Activated CD8-positive, alpha-beta memory T cell treated with anti-CD3 and anti-CD28 coated beads, Interleukin-2, amount 50 U/mL, for 48 hours (primary cell): Measurements from ENCODE around the gene PDXDC1.
"Not testable (repeated sequence)": the region's sequence is repeated elsewhere in the genome, so short reads cannot be mapped to it uniquely, and the experiment has no call there.

Experiments
- DNase-seq: peaks from one replicate; pipeline ENCODE4 v3.0.0-alpha.2; 2020

PDXDC1 gene

GRCh38 chr16:14974656-14975417 is at the start of gene PDXDC1:
TSS of gene PDXDC1 (plus strand) at chr16:14975026. CDS start at chr16:14975200, 174 bp downstream.
- peak; percentile 97 for DNase-seq

- DNase-seq: peak; percentile 57
Measured at GRCh38 chr16:14928064-14928714, 46.6 kb upstream of the PDXDC1 start.

GRCh38 chr16:14929176-14929575 is 45.6 kb upstream of the PDXDC1 start:
- DNase-seq: peak; percentile 15

- not testable (repeated sequence) for DNase-seq
Measured at GRCh38 chr16:14930246-14930645, 44.6 kb upstream of the PDXDC1 start.

GRCh38 chr16:14930971-14931370 is 43.9 kb upstream of the PDXDC1 start:
- peak; percentile 26 for DNase-seq

- peak; percentile 35 for DNase-seq
Measured at GRCh38 chr16:14932581-14933375, 42.0 kb upstream of the PDXDC1 start.

GRCh38 chr16:14937143-14937542 is 37.7 kb upstream of the PDXDC1 start, which contains the start of gene NPIPA1:
TSS of gene NPIPA1 (plus strand) at chr16:14937443. CDS start at chr16:14937443, 0 bp downstream.
- DNase-seq: not testable (repeated sequence)

- peak; percentile 28 for DNase-seq
Measured at GRCh38 chr16:14937994-14938393, 36.8 kb upstream of the PDXDC1 start.

- DNase-seq: not testable (repeated sequence)
Measured at GRCh38 chr16:14942686-14943085, 32.1 kb upstream of the PDXDC1 start.

GRCh38 chr16:14955546-14956231 is 19.1 kb upstream of the PDXDC1 start:
- DNase-seq: no peak

- DNase-seq: no peak
Measured at GRCh38 chr16:14957576-14958322, 17.1 kb upstream of the PDXDC1 start.

- no peak for DNase-seq
Measured at GRCh38 chr16:14958323-14958600, 16.6 kb upstream of the PDXDC1 start.

GRCh38 chr16:14958970-14959369 is 15.9 kb upstream of the PDXDC1 start:
- no peak for DNase-seq

GRCh38 chr16:14961405-14962186 is 13.2 kb upstream of the PDXDC1 start:
- DNase-seq: no peak

- DNase-seq: no peak
Measured at GRCh38 chr16:14963281-14964173, 11.3 kb upstream of the PDXDC1 start.

GRCh38 chr16:14965328-14965727 is 9.5 kb upstream of the PDXDC1 start:
- no peak for DNase-seq

- DNase-seq: not testable (repeated sequence)
Measured at GRCh38 chr16:14969795-14970194, 5.0 kb upstream of the PDXDC1 start.

GRCh38 chr16:14971621-14972228 is 3.1 kb upstream of the PDXDC1 start:
- DNase-seq: not testable (repeated sequence)

- not testable (repeated sequence) for DNase-seq
Measured at GRCh38 chr16:14973785-14974322, 972 bp upstream of the PDXDC1 start.

- not testable (repeated sequence) for DNase-seq
Measured at GRCh38 chr16:14974331-14974655, 533 bp upstream of the PDXDC1 start.
